Measurements from ENCODE around the gene MLLT11. TPM values are rescaled to one million over a fixed set of nuclear protein-coding genes. Genes with fewer than 3 reads are reported as not detected.

MLLT11 gene
- total RNA-seq = 3.7 TPM

- TF ChIP-seq CTCF (IDR thresholded peaks at IDR 0.05) (no peak), POLR2A (IDR thresholded peaks at IDR 0.05) (peak in 1 of 2 donors; percentile 29), POLR2AphosphoS5 (IDR thresholded peaks at IDR 0.05; ENCODE audit: insufficient read depth in 1 of 2, low read depth in 1 of 2) (no peak)
- intact Hi-C loops (cut with DNase I) = no loop called here
- Histone ChIP-seq H3K9me3 (no peaks in the 10 kb centered on the region), H3K4me3 (peak within 1 kb of the TSS; percentile 72 to 76), H3K27ac (peak within 1 kb of the TSS; percentile 90), H3K36me3 (peaks cover 0 to 7% of the 10 kb centered on the region in 2 donors), H3K4me1 (peaks cover 45% of the 10 kb centered on the region), H3K27me3 (no peaks in the 10 kb centered on the region)
- no peak for DNase-seq (ENCODE audit: extremely low spot score in 2 of 2)
These were observed at the start of gene MLLT11 for GRCh38 chr1:151060007-151060656. Gene MLLT11, plus strand, starts transcription at chr1:151060397. Its CDS starts 6,828 bp downstream, at chr1:151067225.

- intact Hi-C loops (cut with DNase I) = no loop called here
- H3K36me3 ChIP-seq = no peaks in the 10 kb centered on the region
- TF ChIP-seq CTCF (IDR thresholded peaks at IDR 0.05) (no peak), POLR2AphosphoS5 (IDR thresholded peaks at IDR 0.05; ENCODE audit: insufficient read depth in 1 of 2, low read depth in 1 of 2) (no peak), POLR2A (IDR thresholded peaks at IDR 0.05) (no peak)
- H3K4me3 ChIP-seq = no peak overlapping the region
- no peaks in the 10 kb centered on the region for H3K27me3 ChIP-seq
- DNase-seq (ENCODE audit: extremely low spot score in 2 of 2) = no peak
- H3K27ac ChIP-seq = no peak overlapping the region
- H3K9me3 ChIP-seq = no peaks in the 10 kb centered on the region
- H3K4me1 ChIP-seq = peaks cover 43% of the 10 kb centered on the region
These were observed 48.9 kb upstream of the MLLT11 start for GRCh38 chr1:151011154-151011850.

- TF ChIP-seq CTCF (IDR thresholded peaks at IDR 0.05) (no peak), POLR2AphosphoS5 (IDR thresholded peaks at IDR 0.05; ENCODE audit: insufficient read depth in 1 of 2, low read depth in 1 of 2) (no peak), POLR2A (IDR thresholded peaks at IDR 0.05) (no peak)
- intact Hi-C loops (cut with DNase I) = no loop called here
- H3K4me1 ChIP-seq = peaks cover 32% of the 10 kb centered on the region
- H3K36me3 ChIP-seq = peaks cover 0 to 3% of the 10 kb centered on the region in 2 donors
- H3K27me3 ChIP-seq = no peaks in the 10 kb centered on the region
- H3K9me3 ChIP-seq = no peaks in the 10 kb centered on the region
- DNase-seq (ENCODE audit: extremely low spot score in 2 of 2) = no peak
- no peak overlapping the region for H3K27ac ChIP-seq
- H3K4me3 ChIP-seq = no peak overlapping the region
These were observed 47.3 kb upstream of the MLLT11 start for GRCh38 chr1:151012684-151013471.

- H3K4me1 ChIP-seq = peaks cover 29% of the 10 kb centered on the region
- peaks cover 0 to 9% of the 10 kb centered on the region in 2 donors for H3K36me3 ChIP-seq
- no peaks in the 10 kb centered on the region for H3K9me3 ChIP-seq
- no peaks in the 10 kb centered on the region for H3K27me3 ChIP-seq
- no peak for DNase-seq (ENCODE audit: extremely low spot score in 2 of 2)
- no peak overlapping the region for H3K4me3 ChIP-seq
- no peak for TF ChIP-seq POLR2A (IDR thresholded peaks at IDR 0.05)
- TF ChIP-seq CTCF (IDR thresholded peaks at IDR 0.05) = no peak
- intact Hi-C loops (cut with DNase I) = no loop called here
- no peak overlapping the region for H3K27ac ChIP-seq
These were observed 46.7 kb upstream of the MLLT11 start for GRCh38 chr1:151013518-151013917.

Measured in vagina (tissue), 2 donors.